Measurements from ENCODE around the gene EFNA4.

EFNA4 gene, protein sequence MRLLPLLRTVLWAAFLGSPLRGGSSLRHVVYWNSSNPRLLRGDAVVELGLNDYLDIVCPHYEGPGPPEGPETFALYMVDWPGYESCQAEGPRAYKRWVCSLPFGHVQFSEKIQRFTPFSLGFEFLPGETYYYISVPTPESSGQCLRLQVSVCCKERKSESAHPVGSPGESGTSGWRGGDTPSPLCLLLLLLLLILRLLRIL

DNA sequence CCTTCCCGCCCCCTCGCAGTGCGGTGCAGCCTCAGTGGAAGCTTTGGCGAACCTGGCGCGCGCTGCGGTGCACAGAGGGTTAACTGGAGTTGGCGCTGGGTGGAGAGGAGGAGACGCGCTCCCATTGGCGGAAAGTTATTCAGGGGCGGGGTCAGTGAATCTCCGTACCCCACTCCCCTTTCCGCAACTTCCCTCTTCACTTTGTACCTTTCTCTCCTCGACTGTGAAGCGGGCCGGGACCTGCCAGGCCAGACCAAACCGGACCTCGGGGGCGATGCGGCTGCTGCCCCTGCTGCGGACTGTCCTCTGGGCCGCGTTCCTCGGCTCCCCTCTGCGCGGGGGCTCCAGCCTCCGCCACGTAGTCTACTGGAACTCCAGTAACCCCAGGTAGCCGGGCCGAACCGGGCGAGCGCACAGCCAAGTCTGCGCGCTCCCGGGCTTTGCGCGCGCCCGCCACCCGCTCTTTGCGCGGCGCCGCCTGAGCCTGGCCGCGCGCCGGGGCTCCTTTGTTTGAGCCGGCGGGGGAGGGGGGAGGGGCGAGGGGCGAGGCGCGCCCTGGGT lies at the start of gene EFNA4:
EFNA4 (plus strand) TSS at position 191 of the 561 bp plus-strand sequence; CDS start at position 275, 84 bp downstream.
- H3K36me3 ChIP-seq (ENCODE audit: control insufficient read depth, insufficient read depth, low read length), result no peaks in the 10 kb centered on the region
- H3K9me3 ChIP-seq (ENCODE audit: control insufficient read depth, low read length), result no peaks in the 10 kb centered on the region
- H3K9ac ChIP-seq (ENCODE audit: low read length), result peak within 1 kb of the TSS; percentile 70
- peak within 1 kb of the TSS; percentile 61 for H3K4me3 ChIP-seq (ENCODE audit: low read length)
- H3K4me1 ChIP-seq (ENCODE audit: control insufficient read depth, insufficient read depth, low read length), result peaks cover 33% of the 10 kb centered on the region
- no peaks in the 10 kb centered on the region for H3K27me3 ChIP-seq (ENCODE audit: control insufficient read depth, insufficient read depth, low read length)

DNA sequence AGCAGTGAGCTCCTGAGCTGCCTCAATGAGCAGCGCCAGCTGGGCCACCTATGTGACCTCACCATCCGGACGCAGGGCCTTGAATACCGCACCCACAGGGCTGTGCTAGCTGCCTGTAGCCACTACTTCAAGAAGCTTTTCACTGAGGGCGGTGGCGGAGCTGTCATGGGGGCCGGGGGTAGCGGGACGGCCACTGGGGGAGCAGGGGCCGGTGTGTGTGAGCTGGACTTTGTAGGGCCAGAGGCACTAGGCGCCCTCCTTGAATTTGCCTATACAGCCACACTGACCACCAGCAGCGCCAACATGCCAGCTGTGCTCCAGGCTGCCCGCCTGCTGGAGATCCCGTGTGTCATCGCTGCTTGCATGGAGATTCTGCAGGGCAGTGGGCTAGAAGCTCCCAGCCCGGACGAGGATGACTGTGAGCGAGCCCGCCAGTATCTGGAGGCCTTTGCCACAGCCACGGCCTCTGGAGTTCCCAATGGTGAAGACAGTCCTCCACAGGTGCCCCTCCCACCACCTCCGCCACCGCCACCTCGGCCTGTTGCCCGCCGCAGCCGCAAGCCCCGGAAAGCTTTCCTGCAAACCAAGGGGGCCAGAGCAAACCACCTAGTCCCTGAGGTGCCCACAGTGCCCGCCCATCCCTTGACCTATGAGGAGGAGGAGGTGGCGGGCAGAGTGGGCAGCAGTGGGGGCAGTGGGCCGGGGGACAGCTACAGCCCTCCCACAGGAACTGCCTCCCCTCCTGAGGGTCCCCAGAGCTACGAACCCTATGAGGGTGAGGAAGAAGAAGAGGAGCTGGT lies 48.6 kb upstream of the EFNA4 start:
- no peak overlapping the region for H3K4me3 ChIP-seq (ENCODE audit: low read length)
- H3K36me3 ChIP-seq (ENCODE audit: control insufficient read depth, insufficient read depth, low read length), result peaks cover 29% of the 10 kb centered on the region
- H3K9me3 ChIP-seq (ENCODE audit: control insufficient read depth, low read length), result no peaks in the 10 kb centered on the region
- H3K9ac ChIP-seq (ENCODE audit: low read length), result no peak overlapping the region
- H3K27me3 ChIP-seq (ENCODE audit: control insufficient read depth, insufficient read depth, low read length), result no peaks in the 10 kb centered on the region
- peaks cover 76% of the 10 kb centered on the region for H3K4me1 ChIP-seq (ENCODE audit: control insufficient read depth, insufficient read depth, low read length)

- Histone ChIP-seq H3K27me3 (ENCODE audit: control insufficient read depth, insufficient read depth, low read length) (no peaks in the 10 kb centered on the region), H3K9ac (ENCODE audit: low read length) (peak overlapping the region; percentile 34), H3K9me3 (ENCODE audit: control insufficient read depth, low read length) (no peaks in the 10 kb centered on the region), H3K4me3 (ENCODE audit: low read length) (no peak overlapping the region), H3K36me3 (ENCODE audit: control insufficient read depth, insufficient read depth, low read length) (peaks cover 31% of the 10 kb centered on the region), H3K4me1 (ENCODE audit: control insufficient read depth, insufficient read depth, low read length) (peaks cover 69% of the 10 kb centered on the region)
These were observed 47.9 kb upstream of the EFNA4 start for GRCh38 chr1:155015527-155016230.

GRCh38 chr1:155016231-155016831 lies 47.2 kb upstream of the EFNA4 start:
- Histone ChIP-seq H3K9ac (ENCODE audit: low read length) (peak overlapping the region; percentile 82), H3K4me1 (ENCODE audit: control insufficient read depth, insufficient read depth, low read length) (peaks cover 62% of the 10 kb centered on the region), H3K27me3 (ENCODE audit: control insufficient read depth, insufficient read depth, low read length) (no peaks in the 10 kb centered on the region), H3K9me3 (ENCODE audit: control insufficient read depth, low read length) (no peaks in the 10 kb centered on the region), H3K4me3 (ENCODE audit: low read length) (peak overlapping the region; percentile 0), H3K36me3 (ENCODE audit: control insufficient read depth, insufficient read depth, low read length) (peaks cover 31% of the 10 kb centered on the region)

- H3K9me3 ChIP-seq (ENCODE audit: control insufficient read depth, low read length), result no peaks in the 10 kb centered on the region
- H3K4me1 ChIP-seq (ENCODE audit: control insufficient read depth, insufficient read depth, low read length), result peaks cover 53% of the 10 kb centered on the region
- H3K4me3 ChIP-seq (ENCODE audit: low read length), result peak overlapping the region; percentile 25
- H3K27me3 ChIP-seq (ENCODE audit: control insufficient read depth, insufficient read depth, low read length), result no peaks in the 10 kb centered on the region
- H3K9ac ChIP-seq (ENCODE audit: low read length), result peak overlapping the region; percentile 82
- H3K36me3 ChIP-seq (ENCODE audit: control insufficient read depth, insufficient read depth, low read length), result peaks cover 31% of the 10 kb centered on the region
These were observed 46.2 kb upstream of the EFNA4 start for GRCh38 chr1:155017041-155017945.

DNA sequence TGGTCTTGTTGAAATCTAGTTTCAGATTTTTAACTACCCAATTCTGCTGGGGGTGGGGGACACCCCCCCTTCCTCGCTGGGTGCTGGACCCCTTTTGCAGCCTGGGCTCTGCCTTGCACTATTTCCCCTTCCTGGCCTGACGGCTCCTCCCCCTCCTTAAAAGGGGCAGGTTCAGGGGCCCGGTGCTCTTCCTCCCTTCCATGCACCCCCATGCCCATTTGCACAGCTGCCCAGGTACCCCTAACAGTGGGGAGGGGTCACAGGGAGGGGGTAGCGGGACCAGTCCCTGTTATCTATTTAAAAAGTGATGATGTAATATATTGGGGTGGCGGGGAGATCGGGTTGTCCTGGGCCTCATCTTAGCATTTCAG lies 45.6 kb upstream of the EFNA4 start:
- Histone ChIP-seq H3K9me3 (ENCODE audit: control insufficient read depth, low read length) (no peaks in the 10 kb centered on the region), H3K4me1 (ENCODE audit: control insufficient read depth, insufficient read depth, low read length) (peaks cover 50% of the 10 kb centered on the region), H3K27me3 (ENCODE audit: control insufficient read depth, insufficient read depth, low read length) (no peaks in the 10 kb centered on the region), H3K4me3 (ENCODE audit: low read length) (peak overlapping the region; percentile 25), H3K36me3 (ENCODE audit: control insufficient read depth, insufficient read depth, low read length) (peaks cover 31% of the 10 kb centered on the region), H3K9ac (ENCODE audit: low read length) (peak overlapping the region; percentile 82)

DNA sequence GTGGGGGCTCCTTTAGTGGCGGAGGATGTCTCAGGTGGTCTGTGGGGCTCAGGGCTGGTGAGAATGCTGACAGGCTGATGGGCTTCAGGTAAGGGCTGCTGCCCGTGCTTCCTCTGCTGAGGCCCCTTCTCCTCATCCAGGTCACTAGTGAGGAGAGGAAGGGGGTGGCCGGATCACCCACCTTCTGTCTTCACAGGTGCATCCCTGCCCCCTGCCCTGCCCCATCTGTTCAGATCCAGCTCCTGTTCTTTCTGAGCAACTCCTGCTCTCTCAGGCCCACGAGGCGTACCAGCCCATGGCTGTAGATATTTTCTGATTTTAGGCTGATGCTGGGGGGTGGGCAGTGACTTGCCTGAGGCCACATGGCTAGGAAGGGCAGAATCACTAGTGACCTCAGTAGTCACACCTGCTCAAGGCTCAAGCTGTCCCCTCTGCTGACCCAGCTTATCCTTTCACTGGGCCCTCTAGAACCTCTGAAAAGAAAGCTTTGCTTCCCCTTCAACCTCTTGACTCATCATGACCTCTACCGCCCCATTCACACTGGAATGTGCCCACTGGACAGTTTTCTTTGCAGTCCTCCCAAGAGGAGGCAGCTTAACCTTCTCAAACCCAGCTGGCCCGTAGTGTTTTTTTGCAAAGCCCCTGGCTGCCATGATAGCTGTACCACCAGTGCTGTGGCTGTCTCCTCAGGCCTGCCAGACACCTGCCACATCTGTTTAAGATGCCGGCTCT lies 44.8 kb upstream of the EFNA4 start:
- Histone ChIP-seq H3K4me1 (ENCODE audit: control insufficient read depth, insufficient read depth, low read length) (peaks cover 51% of the 10 kb centered on the region), H3K36me3 (ENCODE audit: control insufficient read depth, insufficient read depth, low read length) (peaks cover 31% of the 10 kb centered on the region), H3K27me3 (ENCODE audit: control insufficient read depth, insufficient read depth, low read length) (no peaks in the 10 kb centered on the region), H3K9ac (ENCODE audit: low read length) (peak overlapping the region; percentile 82), H3K9me3 (ENCODE audit: control insufficient read depth, low read length) (no peaks in the 10 kb centered on the region), H3K4me3 (ENCODE audit: low read length) (no peak overlapping the region)

DNA sequence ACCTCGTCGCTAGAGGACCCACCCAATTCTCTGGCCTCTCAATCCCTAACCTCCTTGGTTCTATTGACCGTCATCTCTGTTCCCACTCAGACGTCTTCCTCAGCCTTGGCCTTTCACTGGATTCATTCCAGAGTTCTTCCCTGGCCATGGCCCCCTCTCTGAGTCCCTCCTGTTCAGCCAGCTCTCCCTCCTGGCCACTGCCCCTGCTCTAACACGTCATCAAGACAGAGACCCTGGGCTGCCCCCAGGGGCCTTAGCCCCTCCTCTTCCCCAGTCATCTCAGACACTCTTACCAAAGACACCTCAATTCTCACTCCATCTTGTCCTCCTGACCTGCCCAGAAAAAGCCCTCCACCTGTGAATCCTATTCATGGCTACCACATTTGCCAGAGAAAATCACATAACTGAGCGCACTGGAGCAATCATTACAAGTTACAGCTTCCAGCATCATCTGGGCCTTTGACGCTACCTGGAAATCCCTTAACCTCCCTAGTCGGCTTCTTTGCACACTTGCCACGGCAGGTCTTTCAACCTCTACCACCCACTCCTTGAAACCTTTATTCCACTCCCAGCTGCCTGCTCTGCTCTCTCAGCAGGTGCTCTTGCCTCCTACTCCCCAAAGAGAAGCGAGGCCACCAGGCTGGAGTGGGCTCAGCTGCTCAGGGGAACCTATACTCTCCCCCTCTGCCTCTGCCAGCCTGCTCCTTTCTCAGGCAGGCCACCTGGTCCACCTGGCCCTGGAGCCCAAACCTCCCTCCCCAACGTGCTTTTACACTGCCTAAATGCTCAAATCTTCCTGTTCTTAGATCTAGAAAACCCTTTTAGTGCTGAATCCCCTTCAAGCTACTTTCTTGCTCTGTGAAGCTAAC lies 43.9 kb upstream of the EFNA4 start:
- Histone ChIP-seq H3K9ac (ENCODE audit: low read length) (peak overlapping the region; percentile 12), H3K27me3 (ENCODE audit: control insufficient read depth, insufficient read depth, low read length) (no peaks in the 10 kb centered on the region), H3K4me1 (ENCODE audit: control insufficient read depth, insufficient read depth, low read length) (peaks cover 45% of the 10 kb centered on the region), H3K4me3 (ENCODE audit: low read length) (no peak overlapping the region), H3K36me3 (ENCODE audit: control insufficient read depth, insufficient read depth, low read length) (peaks cover 25% of the 10 kb centered on the region), H3K9me3 (ENCODE audit: control insufficient read depth, low read length) (no peaks in the 10 kb centered on the region)

DNA sequence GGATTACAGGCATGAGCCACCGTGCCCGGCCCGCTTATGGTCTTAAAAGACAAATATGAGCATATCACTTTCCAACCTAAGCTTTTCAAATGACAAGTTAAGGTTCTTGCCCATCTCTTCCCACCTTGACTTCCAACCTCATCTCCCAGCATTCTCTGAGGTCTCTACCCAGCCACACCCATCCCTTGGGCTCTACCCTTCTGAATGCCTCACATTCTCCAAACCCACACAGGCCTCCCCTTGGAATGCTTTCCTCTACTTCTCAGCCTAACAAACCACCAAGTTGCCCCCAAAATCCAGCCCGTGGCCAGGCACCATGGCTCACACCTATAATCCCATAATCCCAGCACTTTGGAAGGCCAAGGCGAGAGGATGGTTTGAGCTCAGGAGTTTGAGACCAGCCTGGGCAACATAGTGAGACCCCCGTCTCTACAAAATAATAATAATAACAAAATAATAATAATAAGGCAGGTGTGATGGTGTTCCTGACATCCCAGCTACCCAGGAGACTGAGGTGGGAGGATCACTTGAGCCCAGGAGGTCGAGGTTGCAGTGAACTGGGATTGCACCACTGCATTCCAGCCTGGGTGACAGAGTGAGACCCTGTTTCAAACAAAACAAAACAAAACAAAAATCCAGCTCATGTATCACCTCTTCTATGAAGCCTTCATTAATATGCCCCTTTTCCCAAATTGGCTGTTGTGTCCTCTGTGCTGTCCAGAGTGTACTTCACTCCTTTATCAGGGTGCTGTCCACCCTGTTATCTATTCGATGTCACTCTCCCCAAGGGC lies 41.2 kb upstream of the EFNA4 start:
- peaks cover 8% of the 10 kb centered on the region for H3K36me3 ChIP-seq (ENCODE audit: control insufficient read depth, insufficient read depth, low read length)
- H3K4me1 ChIP-seq (ENCODE audit: control insufficient read depth, insufficient read depth, low read length), result peaks cover 24% of the 10 kb centered on the region
- no peaks in the 10 kb centered on the region for H3K27me3 ChIP-seq (ENCODE audit: control insufficient read depth, insufficient read depth, low read length)
- no peak overlapping the region for H3K4me3 ChIP-seq (ENCODE audit: low read length)
- H3K9ac ChIP-seq (ENCODE audit: low read length), result no peak overlapping the region
- no peaks in the 10 kb centered on the region for H3K9me3 ChIP-seq (ENCODE audit: control insufficient read depth, low read length)

Data from mucosa of stomach (tissue), 1 donor.